Cardiac fibroblast (primary cell): ENCODE measurements around the gene FKBP1B.
"Not testable (repeated sequence)": the region's sequence is repeated elsewhere in the genome, so short reads cannot be mapped to it uniquely, and the experiment has no call there.

Experiments used
- DNase-seq, 2 donors: peaks; one replicate each; pipeline versions ENCODE4 v3.0.0 to v3.0.0-alpha.2; 2010; ENCODE audit warnings: low read depth in 2 of 2
- H3K4me3 ChIP-seq, 2 donors: replicated peaks in 1 of 2; 1 replicate in 1 of 2; 2 replicates in 1 of 2; pipeline ENCODE4 v1.5.1; 2011; ENCODE audit warnings: low read depth in 2 of 2, low read length in 2 of 2, mild to moderate bottlenecking in 2 of 2, moderate library complexity in 1 of 2
- TF ChIP-seq, protein P1 (sequence below): IDR thresholded peaks from one replicate; pipeline ENCODE4 v1.5.1; 2011; ENCODE audit warnings: low read depth, mild to moderate bottlenecking, low read length, inconsistent platforms

FKBP1B gene

DNA sequence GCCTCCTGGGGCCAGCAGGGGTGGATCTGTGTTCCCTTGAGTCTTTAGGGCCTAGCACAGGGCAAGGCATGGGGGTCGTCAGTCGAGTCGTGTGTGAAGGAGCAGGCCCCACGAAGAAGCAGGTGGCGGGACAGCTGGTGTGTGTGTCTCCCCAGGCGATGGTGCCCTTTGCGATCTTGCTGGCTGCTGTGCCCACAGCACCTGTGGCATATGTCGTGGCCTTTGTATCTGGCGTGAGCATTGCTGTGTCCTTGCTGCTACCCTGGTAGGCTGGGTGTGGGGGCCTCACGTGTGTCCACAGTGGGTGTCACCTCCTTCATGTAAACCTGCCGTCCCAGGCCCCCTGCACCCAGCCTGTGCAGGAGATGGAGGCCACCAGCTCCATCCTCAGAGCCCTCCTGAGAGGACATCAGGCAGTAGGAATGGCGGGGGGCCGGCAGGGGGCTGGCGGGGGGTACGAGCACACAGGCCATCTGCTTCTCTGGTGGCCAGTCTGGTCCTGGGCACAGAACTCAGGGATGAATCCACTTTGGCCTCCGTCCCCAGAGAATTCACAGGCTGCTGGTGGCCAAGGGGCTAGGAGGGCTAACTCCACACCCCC is 26.5 kb upstream of the FKBP1B start:
- no peak for DNase-seq
- TF ChIP-seq, protein P1, sequence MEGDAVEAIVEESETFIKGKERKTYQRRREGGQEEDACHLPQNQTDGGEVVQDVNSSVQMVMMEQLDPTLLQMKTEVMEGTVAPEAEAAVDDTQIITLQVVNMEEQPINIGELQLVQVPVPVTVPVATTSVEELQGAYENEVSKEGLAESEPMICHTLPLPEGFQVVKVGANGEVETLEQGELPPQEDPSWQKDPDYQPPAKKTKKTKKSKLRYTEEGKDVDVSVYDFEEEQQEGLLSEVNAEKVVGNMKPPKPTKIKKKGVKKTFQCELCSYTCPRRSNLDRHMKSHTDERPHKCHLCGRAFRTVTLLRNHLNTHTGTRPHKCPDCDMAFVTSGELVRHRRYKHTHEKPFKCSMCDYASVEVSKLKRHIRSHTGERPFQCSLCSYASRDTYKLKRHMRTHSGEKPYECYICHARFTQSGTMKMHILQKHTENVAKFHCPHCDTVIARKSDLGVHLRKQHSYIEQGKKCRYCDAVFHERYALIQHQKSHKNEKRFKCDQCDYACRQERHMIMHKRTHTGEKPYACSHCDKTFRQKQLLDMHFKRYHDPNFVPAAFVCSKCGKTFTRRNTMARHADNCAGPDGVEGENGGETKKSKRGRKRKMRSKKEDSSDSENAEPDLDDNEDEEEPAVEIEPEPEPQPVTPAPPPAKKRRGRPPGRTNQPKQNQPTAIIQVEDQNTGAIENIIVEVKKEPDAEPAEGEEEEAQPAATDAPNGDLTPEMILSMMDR, result no peak
- no peak overlapping the region for H3K4me3 ChIP-seq

DNA sequence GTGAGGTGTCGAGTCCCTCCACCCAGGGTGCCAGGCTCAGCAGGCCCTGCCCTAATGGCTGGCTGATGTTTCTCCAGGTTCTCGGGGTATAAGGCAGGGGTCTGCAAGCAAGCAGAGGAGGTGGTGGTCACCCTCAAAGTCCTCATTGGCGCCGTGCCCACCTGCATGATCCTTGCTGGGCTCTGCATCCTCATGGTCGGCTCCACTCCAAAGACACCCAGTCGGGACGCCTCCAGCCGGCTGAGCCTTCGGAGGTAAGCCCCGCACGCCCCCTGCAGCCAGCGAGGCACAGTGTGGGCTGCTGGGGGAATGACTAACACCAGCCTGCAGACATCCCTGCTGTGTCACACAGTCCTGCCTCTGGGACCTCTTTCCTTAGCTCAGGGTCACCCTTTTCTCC is 25.5 kb upstream of the FKBP1B start:
- TF ChIP-seq, protein P1, result peak; percentile 73
- no peak overlapping the region for H3K4me3 ChIP-seq
- peak; percentile 51 to 67 for DNase-seq

DNA sequence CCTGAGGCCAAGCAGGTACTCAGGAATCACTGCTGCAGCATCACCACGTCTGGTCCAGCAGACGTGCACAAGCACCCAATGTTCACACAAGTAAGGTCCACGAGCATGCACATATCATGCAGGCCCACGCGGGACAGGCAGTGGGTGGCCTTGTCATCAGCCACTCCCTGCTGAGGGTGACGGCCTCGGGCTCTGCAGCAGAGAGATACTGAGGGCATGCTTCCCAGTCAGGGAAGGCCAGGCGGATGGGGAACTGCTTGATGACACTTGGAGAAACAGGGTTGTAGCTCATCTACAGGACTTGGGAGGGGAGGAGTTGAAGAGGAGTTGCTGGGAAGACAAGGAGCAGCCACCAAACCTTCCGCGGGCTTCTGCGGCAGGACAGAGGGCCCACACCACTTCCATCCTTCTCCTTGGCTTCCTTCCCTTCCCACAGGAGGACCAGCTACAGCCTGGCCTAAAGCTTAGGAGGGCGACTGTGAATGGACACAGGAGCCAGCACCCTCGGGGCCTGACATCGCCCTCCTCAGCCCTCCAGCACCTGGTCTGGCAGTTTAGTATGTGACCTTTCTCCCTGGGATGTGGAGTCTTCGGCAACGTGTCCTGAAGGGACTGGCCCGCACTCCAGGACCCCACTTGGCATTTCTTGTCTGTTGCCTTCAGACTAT is 24.4 kb upstream of the FKBP1B start:
- no peak for DNase-seq
- H3K4me3 ChIP-seq, result no peak overlapping the region
- TF ChIP-seq, protein P1, result no peak

DNA sequence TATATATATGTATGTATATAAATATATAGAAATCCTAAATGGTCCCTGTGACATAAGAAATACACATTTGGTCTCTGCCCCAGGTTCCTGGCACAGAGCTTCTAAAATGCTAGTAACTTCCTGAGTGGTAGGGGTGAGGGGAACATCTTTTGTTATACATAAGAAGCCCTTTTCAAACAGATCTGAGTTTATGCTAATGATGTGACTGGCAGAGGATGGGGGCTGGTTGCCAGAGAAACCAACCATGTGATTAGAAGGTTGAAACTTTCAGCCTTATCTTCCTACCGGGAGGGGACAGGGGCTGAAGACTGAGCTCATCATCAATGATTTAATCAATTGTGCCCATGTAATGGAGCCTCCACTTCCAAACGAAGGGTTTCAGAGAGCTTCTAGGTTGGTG is 23.3 kb upstream of the FKBP1B start:
- TF ChIP-seq, protein P1, result no peak
- no peak overlapping the region for H3K4me3 ChIP-seq
- DNase-seq, result no peak

DNA sequence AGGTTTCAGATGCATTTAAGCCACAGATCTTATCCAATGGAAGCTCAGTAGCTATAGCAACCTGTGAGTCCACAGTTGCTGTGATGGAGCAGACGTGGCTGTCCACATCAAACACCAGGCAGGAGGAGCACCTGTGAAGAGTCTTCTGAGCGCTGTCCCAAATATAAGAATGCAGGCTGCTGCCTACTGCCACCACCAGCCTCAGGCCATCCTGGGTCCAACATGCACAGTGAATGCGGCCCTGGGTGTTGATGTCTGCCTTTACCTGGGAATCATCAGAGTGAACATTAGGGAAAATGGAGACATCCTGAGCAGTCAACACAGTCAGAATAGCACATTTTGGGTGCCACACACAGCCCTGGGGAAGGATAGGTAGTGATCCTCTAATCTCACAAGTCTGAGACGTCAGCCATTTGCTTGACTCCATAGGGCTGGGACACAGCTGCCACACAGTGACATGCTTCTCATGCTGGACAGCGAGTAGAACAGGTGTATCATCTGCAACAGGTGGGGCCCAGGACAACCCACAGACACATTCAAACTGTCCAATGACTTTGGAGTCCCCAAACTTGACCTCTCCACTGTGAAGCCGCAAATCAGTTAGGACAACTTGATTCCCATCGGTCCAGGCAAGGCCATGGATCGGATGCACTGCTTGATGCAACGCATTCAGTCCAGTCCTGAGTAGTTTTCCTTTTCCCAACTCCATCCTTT is 10.6 kb upstream of the FKBP1B start:
- H3K4me3 ChIP-seq, result no peak overlapping the region
- TF ChIP-seq, protein P1, result no peak
- no peak for DNase-seq

DNA sequence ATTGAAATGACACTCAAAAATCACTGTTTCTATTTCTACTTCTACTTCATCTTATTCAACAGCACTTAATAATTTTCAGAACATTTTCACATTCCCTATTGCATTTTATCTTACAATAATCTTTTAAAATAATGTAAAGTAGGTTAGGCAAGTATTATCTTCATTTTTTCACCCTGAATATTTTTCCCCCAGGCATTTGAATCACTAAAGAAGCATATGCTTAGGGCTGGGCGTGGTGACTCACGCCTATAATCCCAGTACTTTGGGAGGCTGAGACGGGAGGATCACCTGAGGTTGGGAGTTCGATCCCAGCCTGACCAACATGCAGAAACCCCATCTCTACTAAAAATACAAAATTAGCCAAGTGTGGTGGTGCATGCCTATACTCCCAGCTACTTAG is 9.0 kb upstream of the FKBP1B start:
- H3K4me3 ChIP-seq, result no peak overlapping the region
- DNase-seq, result no peak
- TF ChIP-seq, protein P1, result no peak

DNA sequence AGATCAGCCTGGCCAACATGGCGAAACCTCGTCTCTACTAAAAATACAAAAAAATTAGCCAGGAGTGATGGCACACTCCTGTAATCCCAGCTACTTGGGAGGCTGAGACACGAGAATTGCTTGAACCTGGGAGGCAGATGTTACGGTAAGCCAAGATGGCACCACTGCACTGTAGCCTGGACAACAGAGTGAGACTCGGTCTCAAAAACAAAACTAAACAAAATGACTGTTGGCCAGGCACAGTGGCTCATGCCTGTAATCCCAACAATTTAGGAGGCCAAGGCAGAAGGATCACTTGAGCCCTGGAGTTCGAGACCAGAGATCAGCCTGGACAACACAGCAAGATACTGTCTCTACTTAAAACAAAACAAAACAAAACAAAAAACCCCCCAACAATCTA is 6.4 kb upstream of the FKBP1B start:
- not testable (repeated sequence) for DNase-seq

More for the DNA sequence above, 6.4 kb upstream of the FKBP1B start:
- H3K4me3 ChIP-seq, result not testable (repeated sequence)
